HUDEP-2 (cell line): ENCODE results near the gene KLHDC4.
A peak's percentile ranks its signal among the peaks of the same experiment; 100 is the strongest.
"Not testable (repeated sequence)": the region's sequence is repeated elsewhere in the genome, so short reads cannot be mapped to it uniquely, and the experiment has no call there.

Experiments used
- DNase-seq, 76 experiments: peaks; one replicate each; lab custom pipeline; 2025; ENCODE audit not compliant: unreplicated experiment in 76 of 76; lab: John Stamatoyannopoulos, UW

Gene KLHDC4

DNA sequence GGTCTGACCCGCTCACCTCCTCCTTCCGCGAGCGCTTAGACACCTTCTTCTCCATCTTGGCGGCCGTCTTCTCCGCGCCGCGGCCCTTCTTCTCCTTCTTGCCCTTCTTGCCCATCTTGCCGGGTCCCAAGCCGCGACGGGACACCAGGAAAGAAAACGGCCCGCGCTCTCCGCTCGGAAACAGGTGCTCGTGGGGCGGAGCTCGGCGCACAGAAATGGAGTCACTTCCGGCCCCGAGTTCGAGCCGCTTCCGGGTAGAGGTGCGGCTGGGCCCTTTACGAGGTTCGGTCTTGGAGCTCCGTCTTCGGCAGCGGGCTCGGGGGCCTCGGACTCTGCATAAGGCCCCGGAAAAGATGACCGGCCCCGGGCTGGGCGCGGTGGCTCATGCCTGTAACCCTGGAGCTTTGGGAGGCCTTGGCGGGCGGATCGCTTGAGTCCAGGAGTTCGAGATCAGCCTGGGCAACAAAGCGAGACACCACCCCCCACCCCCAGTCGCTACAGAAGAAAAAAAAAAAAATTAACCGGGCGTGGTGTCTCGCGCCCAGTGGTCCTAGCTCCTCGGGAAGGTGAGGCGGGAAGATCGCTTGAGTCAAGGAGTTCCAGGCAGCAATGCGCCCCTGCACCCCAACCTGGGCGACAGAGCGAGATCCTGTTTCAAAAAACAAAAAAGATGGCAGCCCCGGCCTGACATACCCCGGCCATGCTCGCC lies at the start of gene KLHDC4:
KLHDC4 (minus strand) TSS at position 211 of the 709 bp plus-strand sequence; CDS start at position 115, 96 bp downstream.
- peak in 74 of 76 experiments; percentile 26 to 93 (median 72) for DNase-seq

DNA sequence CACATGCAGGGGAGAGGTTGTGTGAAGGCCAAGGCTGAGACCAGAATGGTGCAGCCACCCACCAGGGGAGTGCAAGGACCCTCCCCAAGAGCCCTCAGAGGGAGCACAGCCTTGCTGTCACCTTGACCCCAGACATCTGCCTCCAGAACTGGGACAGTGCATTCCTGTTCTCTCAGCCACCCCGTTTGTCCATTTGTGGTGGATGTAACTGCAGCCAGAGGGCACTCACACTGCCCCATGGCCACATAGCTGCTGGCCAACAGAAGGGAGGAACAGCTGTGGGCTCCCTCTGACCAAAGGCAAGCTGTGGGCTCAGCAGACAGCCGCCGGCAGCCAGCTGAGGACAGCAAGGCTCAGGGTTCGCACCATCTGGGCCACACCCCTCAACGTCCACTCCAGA lies 49.8 kb upstream of the KLHDC4 start:
- no peak for DNase-seq

DNA sequence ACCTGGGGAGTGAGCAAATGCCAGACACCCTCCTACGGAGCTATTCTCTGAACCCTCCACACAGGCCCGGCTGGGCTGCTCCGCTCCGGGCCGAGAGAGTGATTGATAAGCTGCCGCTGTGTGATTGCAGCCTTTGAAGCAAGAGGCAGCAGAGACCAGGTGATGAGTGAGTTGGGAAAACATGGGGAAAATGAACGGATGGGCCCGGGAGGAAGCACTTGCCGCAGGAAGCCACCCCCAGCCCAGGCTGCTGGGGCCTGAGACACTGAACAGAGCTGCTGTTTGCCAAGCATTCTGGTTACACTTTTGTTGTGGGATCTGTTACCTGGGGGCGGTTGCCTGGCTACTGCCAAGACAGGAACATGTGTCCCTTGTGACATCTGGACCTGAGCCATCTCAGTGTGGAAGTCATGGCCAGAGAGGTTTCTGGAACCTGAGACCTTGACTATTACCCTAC lies 46.4 kb upstream of the KLHDC4 start:
- DNase-seq, result no peak

DNA sequence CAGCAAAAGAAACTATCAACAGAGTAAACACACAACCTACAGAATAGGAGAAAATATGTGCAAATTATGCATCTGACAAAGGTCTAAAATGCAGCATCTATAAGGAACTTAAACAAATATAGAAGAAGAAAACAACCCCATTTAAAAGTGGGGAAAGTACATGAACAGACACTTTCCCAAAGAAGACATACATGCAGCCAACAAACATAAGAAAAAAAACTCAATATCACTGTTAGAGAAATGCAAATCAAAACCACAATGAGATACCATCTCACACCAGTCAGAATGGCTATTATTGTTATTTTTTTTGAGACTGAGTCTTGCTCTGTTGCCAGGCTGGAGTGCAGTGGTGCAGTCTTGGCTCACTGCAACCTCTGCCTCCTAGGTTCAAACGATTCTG lies 45.7 kb upstream of the KLHDC4 start:
- DNase-seq, result not testable (repeated sequence)

DNA sequence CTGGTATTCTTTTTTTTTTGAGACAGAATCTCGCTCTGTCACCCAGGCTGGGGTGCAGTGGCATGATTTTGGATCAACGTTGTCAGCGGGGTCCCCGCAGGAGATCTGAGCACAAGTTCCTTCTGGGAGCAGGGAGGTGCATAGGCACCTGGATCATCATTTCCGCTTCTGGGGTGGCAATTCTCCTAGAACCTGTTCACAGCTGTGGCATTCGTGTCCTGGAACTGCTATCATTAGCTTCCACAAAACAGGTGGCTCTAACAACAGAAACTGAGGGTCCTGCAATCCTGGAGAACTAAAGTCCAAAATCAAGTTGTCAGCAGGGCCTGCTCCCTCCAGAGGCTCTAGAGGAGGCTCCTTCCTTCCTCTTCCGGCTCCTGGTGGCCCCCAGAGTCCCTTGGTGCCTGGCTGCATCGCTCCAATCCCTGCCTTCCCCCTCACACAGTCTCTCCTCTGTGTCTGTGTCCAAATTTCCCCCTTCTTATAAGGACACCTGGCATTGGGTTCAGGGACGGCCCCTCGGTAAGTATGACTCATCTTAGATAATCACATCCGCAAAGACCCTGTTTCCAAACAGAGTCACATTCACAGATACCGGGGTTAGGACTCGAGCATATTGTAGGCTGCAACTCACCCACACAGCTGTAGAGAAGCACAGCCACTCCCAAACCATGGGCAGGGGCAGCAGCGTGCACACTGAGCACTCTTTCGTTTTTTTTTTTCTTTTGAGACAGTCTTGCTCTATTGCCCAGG lies 43.5 kb upstream of the KLHDC4 start:
- DNase-seq, result no peak

DNA sequence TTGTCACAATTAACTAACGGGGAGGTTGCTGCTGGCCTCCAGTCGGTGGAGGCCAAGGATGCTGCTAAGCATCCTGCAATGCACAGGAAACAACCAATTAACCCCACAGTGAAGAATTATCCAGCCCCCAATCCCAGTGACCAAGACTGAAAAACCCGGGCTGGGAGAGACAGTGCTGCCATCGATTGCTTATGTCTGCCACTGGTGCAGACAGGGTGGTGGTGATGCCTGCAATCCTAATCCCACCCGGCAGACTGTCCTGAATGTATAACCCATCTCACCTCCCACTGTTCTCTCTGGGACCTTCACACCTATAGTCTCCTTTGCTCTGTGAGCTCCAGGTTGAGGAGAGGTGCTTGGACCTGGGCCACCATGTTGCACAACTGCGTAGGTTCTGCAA lies 42.3 kb upstream of the KLHDC4 start:
- no peak for DNase-seq

DNA sequence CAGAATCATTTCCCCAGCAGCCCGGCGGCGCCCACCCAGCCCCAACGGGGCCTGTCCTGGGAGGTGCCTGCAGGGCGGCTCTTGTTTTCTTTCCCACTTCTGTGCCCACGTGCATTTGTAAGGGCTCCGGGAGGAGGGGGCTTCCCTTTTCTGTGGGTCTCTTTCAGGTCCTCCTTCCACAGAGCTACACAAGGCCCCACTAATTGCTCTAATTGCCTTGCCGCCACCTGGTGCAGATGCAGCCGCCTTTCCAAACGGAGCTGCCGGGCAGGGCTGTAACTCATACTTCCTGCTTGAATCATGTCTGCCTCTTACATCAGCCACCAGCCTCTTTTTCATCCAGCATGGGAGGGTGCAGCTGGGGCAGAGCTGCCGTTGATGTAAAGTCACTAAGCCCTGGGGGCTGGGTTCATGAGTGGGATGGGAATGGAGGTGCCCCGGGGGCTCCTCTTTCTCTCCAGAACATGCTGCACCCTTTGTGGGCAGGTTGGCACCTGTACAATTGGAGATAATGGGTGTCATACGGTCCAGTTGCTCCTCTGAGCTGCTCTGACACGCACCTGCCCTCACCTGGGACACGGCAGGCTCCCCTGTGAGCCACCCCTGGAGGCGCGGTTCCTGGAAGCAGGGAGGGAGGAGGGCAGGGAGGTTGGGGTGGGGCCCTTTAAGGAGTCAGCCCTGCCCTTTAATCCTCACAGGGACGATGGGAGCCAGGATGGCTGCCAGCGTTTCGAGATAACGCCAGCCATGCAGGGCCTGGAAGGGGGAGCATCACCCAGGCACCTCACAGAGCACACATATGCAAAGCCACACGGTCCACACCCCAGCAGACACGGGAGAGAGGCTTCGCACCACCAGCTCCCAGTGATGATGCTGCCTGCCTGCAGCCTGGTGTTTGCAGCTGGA lies 41.1 kb upstream of the KLHDC4 start:
- peak in 69 of 76 experiments; percentile 12 to 87 (median 55) for DNase-seq

DNA sequence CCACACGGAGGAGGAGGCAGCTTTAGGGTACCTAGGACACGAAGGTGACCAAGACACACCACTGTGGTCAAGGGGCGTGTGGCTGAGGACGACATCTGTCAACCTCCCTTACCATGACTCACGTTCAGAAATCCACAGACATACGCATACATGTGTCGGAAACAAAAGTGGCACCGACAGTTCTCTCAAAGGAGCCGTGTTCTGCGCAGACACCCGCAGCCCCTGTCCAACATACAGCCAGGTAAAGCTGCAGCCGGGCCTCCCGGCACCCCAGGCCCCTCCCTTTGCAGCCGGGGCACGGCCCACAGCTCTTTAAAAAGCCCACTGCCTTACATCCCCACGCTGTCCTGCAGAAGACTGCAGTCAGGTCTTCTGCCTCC lies 40.5 kb upstream of the KLHDC4 start:
- no peak for DNase-seq

DNA sequence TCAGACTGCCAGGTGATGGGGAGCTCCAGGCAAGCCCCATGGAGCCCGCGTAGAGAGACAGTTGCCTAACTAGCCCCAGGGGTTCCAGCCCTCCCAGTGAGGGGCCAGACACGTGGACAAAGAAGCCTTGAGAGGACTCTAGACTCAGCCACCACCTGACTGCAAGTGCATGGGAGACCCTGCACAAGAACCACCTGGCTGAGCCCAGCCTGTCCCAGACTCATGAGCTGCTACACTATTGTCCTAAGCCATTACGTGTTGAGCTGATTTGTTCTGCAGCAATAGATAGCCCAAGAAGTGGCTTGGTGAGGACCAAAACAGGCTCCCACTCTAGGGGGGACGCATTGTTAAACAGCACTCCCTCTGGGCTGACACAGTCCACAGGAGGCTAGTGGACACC lies 37.6 kb upstream of the KLHDC4 start:
- DNase-seq, result no peak

DNA sequence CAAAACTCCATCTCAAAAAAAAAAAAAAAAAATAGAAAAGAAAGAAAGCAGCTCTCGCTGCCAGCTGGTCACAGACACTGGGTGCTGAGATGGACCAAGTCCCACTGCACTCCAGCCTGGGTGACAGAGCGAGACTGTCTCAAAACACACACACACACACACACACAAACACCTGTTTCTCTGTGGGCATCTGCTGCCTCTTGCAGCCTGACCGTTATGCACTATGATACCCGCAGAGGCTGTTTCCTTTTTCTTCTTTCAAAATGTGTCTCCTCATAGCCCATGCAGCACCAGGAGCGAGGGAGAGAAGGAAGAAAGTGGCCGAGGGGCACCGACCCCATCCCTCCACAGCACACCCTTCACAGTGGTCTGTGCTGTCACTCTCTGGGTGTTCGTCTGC lies 36.9 kb upstream of the KLHDC4 start:
- no peak for DNase-seq

DNA sequence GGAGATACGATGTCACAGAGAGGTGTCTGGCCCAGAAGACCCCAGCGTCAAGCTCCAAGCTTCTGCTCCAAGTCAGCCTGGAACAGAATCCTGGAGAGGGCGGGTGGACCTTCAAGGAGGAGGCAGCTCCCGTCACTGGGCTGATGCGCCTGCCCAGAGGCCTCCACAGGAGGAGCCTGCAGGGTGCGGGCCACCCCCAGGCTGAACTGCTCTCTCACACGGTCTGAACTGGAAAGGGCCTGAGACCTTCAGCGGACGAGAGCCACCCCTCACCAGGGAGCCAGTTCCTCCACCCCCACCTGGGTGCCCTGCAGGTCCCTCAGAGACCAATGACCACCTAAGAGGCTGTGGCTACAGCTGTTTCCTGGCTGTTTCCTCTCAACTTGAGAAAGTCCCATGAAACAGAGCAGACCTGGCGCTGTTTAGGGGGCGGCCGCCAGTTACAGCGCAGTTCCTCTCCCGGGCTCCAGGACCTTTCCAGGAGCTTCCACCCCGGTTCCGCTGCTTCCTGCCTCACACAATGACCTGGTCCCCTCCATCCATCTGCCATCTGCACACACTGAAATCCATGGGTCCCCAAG lies 36.0 kb upstream of the KLHDC4 start:
- no peak for DNase-seq

DNA sequence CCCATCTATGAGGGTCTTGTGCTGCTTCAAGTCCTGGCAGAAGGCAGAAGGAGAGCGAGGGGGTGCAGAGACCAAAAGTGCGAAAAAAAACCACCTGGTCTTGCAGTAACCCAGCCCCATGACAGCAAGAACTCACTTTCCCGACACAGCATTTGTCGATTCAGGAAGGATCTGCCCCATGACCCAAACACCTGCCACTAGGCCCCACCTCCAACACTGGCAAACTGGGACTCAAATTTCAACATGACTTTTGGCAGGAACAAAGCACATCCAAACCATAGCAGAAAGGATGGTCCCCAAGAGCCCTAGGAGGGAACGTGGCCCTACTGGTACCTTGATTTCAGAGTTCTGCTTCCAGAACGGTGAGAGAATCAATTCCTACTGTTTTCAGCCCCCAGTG lies 34.7 kb upstream of the KLHDC4 start:
- no peak for DNase-seq

DNA sequence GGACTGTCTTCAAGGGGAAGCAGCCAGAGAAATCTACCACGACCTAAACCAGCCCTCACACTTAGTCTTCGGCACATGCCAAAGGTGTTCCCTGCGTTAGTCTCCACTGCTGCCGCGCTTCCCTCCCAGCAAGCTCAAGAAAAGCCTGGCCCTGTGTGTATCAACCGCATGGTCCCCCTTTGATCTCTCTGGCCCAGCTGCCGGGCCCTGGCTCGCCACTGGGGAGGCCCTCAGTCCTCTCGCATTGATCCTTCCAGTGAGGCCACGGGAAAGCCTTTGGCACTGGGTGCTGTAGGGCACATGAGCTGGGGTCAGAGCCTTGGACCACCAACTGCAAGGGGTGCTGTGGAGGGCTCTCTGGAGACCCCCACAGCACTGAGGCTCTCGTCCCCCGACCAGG lies 29.6 kb upstream of the KLHDC4 start:
- no peak for DNase-seq

DNA sequence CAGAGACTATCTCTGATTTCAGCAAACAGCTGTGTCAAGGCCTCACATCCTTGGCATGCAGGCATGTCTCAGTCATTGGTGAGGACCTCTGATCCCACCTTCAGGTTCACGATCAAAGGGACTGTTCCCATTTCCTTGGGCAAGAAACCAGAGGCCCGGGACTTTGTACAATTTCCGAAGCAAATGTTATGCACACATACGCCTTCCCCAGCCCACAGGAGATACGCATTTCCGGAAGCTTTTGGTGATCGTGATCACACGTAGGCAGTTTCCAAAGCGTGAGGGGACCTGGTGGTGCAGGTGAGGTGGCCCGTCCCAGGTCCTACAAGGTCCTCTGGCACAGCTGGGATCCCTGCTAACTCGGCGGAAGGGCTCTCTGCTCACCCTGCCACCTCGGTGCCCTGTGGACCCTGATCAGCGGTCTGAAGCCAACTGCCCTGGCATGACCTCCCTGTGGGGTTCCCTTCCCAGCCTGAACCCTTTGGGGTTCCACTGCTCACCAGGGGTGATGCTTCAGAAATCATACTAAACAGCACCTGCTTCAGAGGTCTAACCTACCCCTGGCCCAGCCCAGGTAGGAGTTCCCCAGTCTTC lies 28.8 kb upstream of the KLHDC4 start:
- no peak for DNase-seq

DNA sequence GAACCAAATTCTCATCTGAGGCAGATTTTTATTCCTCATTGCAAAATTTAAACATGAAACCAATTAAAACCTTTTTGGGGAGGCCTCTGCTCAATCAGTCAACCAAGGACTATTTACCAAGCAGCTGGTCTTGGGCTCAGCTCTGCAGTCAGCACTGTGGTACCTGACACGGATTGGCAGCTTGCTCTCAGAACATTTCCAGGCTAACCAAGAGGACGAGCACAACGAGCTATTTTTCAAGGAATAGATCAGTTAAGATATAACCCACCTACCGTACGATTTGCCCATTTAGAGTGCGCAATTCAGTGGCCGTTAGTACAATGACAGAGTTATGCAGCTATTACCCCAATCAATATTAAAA lies 26.4 kb upstream of the KLHDC4 start:
- DNase-seq, result no peak

DNA sequence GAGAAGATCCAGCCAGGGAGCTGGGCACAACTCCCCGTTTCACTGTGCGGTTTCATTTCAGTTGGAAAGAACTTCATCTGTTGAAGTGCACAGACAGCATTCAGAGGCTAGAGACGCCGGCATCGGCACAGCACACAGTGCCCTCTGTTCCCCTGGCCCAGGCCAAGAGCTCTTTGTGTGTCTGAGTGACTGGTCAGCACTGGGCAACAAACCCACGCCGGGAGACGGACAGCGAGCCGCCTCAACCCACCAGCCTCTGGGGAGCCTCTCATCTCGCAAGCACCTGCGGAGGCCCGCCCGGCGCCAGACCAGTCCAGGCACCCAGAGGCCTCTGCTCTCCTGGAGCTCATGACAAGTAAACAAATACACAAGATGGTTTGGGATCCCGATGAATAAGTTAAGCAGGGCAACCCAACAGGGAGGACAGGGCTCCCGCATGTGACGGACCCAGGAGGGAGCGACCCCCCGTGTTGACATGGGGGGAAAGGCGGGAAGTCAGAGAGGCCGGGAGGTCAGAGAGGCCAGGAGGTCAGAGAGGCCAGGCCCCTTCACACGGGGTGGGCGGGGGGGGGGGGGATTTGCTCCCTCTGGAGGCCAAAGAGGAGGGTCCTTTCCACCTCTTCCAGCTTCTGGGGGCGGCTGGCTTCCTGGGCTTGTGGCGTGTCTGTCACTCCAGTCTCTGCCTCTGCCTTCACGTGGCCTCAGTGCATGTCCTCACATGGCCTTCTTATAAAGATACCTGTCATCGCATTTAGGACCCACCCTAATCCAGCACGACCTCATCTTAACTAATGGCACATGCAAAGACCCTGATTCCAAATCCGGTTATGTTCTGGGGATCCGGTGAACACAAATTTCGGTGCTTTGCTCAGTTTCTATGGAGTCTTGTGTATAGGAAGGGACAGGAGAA lies 25.8 kb upstream of the KLHDC4 start:
- DNase-seq, result no peak

DNA sequence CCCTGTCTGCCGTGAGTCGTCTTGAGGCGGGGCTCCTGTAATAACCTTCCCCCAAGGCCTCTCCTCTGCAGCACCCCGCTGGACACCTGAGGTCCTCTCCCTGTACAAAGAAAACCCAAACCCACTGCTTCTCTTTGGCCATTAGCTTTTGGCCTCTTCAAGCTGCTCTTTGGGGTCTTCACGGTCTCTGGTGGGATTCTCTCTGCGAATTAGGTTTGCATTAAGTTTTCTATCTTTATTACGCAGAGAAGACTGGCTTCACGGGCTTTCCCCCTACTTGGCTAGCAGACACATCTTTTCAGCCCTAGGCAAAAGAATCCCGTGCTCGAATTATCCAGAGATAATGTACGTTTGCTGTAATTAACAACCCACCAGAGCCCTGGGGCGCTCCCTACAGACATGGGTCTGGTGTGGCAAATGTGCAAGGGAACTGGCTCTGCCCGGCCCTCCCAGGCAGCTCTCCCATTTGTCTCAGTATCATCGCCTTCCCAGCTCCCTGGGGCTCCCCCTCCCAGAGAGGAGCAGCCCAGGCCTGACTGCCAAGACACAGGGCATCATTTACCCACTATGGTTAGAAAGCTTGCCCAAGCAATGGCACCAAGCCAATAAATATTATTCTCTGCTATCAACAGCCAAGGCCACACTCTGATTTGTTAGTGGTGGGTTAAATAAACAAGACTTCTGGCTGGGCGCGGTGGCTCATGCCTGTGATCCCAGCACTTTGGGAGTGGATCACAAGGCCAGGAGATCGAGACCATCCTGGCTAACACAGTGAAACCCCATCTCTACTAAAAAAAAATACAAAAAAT lies 24.7 kb upstream of the KLHDC4 start:
- DNase-seq, result no peak

DNA sequence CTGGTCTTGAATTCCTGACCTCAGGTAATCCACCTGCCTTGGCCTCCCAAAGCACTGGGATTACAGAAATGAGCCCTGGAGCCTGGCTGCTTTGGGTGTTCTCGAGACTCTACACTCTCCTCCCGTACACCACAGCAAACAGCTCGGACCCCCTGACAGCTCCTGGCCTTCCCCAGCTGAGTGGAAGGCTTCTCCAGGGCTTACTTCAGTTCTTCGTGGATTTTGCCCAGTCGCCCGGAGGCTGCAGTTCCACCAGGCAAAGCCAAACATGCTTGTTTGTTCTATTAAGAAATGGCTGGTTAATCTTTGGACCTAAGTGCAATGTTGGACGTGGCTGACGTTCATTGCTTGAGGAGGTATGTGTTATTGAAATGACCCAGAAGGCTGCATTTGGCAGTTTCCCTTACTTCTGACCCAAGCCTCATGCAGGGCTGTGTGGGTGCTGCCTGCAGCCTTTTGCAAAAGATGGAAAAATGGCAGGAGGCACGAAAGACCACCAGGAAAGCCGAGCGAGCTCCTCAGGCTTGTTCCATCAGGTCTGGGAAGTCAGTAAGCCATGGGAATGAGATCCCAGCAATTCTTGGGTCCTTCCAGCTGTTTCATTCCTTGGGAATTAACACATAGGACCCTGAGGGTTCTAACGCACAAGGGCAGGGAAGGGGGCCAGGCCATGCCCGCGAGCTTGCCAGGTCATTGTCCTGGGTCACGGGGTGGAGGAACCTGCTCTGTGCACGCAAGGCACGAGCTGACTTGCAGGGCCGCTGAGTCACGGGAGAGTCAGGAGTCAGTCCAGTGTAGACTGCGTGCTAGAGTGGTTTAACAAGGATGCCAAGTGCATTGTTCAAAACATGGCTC lies 23.9 kb upstream of the KLHDC4 start:
- no peak for DNase-seq
